Pancreas (tissue), 10 donors: Measurements from ENCODE around the gene PTH2R. TPM values are rescaled to one million over a fixed set of nuclear protein-coding genes. Genes with fewer than 3 reads are reported as not detected.
"Not testable (repeated sequence)": the region's sequence is repeated elsewhere in the genome, so short reads cannot be mapped to it uniquely, and the experiment has no call there.

ENCODE experiments used
- ATAC-seq, 4 donors: fragments of 200-7000 bp; cut with Tn5 transposase; one replicate each; pipeline versions ENCODE4 v1.8.0 to v1.9.1; 2020; ENCODE audit warnings: mild to moderate bottlenecking in 4 of 4, moderate library complexity in 4 of 4
- DNase-seq, 6 donors: peaks; one replicate each; pipeline ENCODE4 v3.0.0-alpha.2; 2020
- FAIRE-seq: peaks from 2 replicates; lab custom pipeline; 2012; peaks lifted over from hg19 to GRCh38; lab: Jason Lieb, UNC
- H3K27ac ChIP-seq, 4 donors: fragments of 200-600 bp; sonication (generic); 1 replicate in 3 of 4; 2 replicates in 1 of 4; pipeline versions ENCODE4 v1.5.0 to v1.8.0; 2020
- H3K27me3 ChIP-seq, 4 donors: fragments of 200-600 bp; one replicate each; pipeline ENCODE4 v1.8.0; 2021
- H3K36me3 ChIP-seq, 3 donors: fragments of 200-600 bp; sonication (generic) in 1 of 3; one replicate each; pipeline versions ENCODE4 v1.5.0 to v1.8.0; 2020 to 2021
- H3K4me1 ChIP-seq, 3 donors: fragments of 200-600 bp; one replicate each; pipeline ENCODE4 v1.8.0; 2021
- H3K4me3 ChIP-seq, 4 donors: fragments of 200-600 bp; sonication (generic) in 2 of 4; one replicate each; pipeline versions ENCODE4 v1.5.0 to v1.8.0; 2020 to 2021
- H3K9me3 ChIP-seq, 4 donors: fragments of 200-600 bp; one replicate each; pipeline ENCODE4 v1.8.0; 2021
- WGBS, 2 donors: extraction: QIAGEN DNeasy Blood & Tissue Kit; methylation state at CpG; one replicate each; pipeline ENCODE4 v1.1.7; 2013; 5-methylcytosine and 5-hydroxymethylcytosine counted together
- intact Hi-C, 3 donors: fragments of 100-400 bp; cut with DNase I; formaldehyde crosslinking; loops; one replicate each; pipeline versions ENCODE4 v1.11.1 to v1.14.2; 2022
- polyA plus RNA-seq, 2 donors: library from polyadenylated mRNA; stranded (reverse); fragments of 200-250 nt; gene quantifications; one replicate each; pipeline ENCODE4 v1.2.3, GENCODE V29; 2013
- total RNA-seq, 6 donors: library from RNA; stranded (reverse); fragmentation: NEBNext Ultra II Directional in 4 of 6; extraction: Animal tissue kit (Norgen Biotek cat#: 25700) in 4 of 6; gene quantifications; one replicate each; pipeline versions ENCODE4 v1.2.1 to v1.2.4, GENCODE V29; 2021 to 2023
- TF ChIP-seq, protein P1 (sequence below), 4 donors: fragments of 200-600 bp; sonication (generic) in 3 of 4; IDR thresholded peaks; one replicate each; pipeline versions ENCODE4 v1.5.0 to v1.8.0; 2021; ENCODE audit warnings: antibody characterized with exemption in 4 of 4
- donor health status: healthy with polysubstance abuse.
- donor health status: DM: no; HTN: no; CAD: no; lungs with moderate emphysema.
- donor health status: DM: no; HTN: no; CAD: no.
- donor health status: control.
- donor health status: control.
- donor health status: Bipolar disorder and iron deficiency.
- donor health status: DM: yes; HTN: yes; CAD: no.
- donor health status: DM: no; HTN: no; CAD: no.
- donor health status: DM: no; HTN: no; CAD: no.
- donor health status: DM: yes; HTN: yes; CAD: no.

The PTH2R gene
- total and polyA plus RNA-seq, 8 donors = 0.19 to 1.5 (median 0.48) TPM

DNA sequence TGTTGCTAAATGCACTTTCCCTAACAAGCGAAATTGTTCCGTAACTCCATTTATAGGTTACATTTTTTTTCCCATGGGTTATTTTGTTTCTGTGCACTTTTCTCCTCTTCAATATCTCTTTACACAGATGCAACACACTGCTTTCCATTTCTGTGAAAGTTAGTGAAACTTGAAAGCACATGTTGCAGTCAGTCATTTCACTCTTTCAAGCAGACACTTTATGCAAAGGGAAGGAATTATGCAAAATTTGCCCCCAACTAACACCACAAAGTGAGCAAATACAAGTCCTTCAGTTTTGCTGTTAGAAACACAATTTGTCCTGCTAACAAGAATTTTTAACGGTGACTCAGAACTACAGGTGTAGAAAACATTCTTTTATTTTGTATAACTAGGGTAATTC lies 124.8 kb downstream of the PTH2R start:
- DNase-seq (no peak), FAIRE-seq (no peak), ATAC-seq (no peak)
- no peaks in the 10 kb centered on the region for H3K4me1 ChIP-seq
- TF ChIP-seq, protein P1, sequence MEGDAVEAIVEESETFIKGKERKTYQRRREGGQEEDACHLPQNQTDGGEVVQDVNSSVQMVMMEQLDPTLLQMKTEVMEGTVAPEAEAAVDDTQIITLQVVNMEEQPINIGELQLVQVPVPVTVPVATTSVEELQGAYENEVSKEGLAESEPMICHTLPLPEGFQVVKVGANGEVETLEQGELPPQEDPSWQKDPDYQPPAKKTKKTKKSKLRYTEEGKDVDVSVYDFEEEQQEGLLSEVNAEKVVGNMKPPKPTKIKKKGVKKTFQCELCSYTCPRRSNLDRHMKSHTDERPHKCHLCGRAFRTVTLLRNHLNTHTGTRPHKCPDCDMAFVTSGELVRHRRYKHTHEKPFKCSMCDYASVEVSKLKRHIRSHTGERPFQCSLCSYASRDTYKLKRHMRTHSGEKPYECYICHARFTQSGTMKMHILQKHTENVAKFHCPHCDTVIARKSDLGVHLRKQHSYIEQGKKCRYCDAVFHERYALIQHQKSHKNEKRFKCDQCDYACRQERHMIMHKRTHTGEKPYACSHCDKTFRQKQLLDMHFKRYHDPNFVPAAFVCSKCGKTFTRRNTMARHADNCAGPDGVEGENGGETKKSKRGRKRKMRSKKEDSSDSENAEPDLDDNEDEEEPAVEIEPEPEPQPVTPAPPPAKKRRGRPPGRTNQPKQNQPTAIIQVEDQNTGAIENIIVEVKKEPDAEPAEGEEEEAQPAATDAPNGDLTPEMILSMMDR (IDR thresholded peaks at IDR 0.05) = no peak
- H3K9me3 ChIP-seq = no peaks in the 10 kb centered on the region
- no peak overlapping the region for H3K4me3 ChIP-seq
- intact Hi-C loops = no loop called here
- 89 to 91% methylated on average over 3 of the region's 3 CpGs for whole genome bisulfite sequencing, 2 donors
- no peaks in the 10 kb centered on the region for H3K36me3 ChIP-seq
- H3K27me3 ChIP-seq = no peaks in the 10 kb centered on the region
- H3K27ac ChIP-seq = no peak overlapping the region

DNA sequence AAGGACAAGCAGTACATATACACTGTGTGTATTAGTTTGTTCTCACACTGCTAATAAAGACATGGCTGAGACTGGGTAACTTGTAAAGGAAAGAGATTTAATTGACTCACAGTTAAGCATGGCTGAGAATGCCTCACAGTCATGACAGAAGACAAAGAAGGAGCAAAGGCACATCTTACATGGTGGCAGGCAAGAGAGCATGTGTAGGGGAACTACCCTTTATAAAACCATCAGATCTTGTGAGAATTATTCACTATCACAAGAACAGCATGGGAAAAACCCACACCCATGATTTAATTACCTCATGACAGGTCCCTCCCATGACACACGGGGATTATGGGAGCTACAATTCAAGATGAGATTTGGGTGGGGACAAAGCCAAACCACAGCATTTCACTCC lies 129.0 kb downstream of the PTH2R start:
- H3K27me3 ChIP-seq, intact Hi-C loops, H3K4me1 ChIP-seq, ATAC-seq, H3K36me3 ChIP-seq, H3K27ac ChIP-seq, H3K4me3 ChIP-seq, FAIRE-seq, DNase-seq, H3K9me3 ChIP-seq: not testable (repeated sequence)
- WGBS, 2 donors = 79 to 83% methylated on average over 1 of the region's 1 CpG

DNA sequence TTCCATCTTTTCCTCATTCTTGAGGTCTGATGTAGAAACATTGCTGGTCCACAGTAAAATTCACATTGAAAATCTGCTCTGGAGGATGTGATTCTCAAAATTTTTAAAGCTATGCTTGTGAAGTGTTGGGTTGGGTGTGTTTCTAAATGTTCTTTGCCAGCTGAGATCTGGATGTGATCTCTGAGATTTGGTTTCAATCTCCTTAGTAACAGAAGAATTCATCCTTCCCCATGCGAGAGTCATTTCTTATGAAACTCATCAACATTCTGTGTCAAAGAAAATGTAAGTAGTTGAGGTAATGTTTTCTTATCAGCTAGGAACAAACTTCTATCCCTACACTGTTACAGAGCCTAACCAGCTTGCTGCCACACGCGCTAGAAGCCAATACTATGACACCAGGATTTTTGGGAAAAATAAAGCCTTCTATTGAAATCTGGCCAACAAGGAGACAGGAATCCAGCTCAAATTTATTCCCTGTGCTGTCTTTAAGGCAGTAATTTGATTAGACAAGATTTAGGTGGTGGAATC lies 134.9 kb downstream of the PTH2R start:
- H3K4me1 ChIP-seq = peaks cover 0 to 4% (median 3%) of the 10 kb centered on the region in 3 donors
- H3K9me3 ChIP-seq = no peaks in the 10 kb centered on the region
- no peak overlapping the region for H3K27ac ChIP-seq
- TF ChIP-seq, protein P1 (IDR thresholded peaks at IDR 0.05) = no peak
- H3K4me3 ChIP-seq = no peak overlapping the region
- H3K27me3 ChIP-seq = peaks cover 0 to 4% (median 0%) of the 10 kb centered on the region in 4 donors
- FAIRE-seq = no peak
- WGBS, 2 donors = 90 to 95% methylated on average over 3 of the region's 3 CpGs
- H3K36me3 ChIP-seq = no peaks in the 10 kb centered on the region
- no peak for ATAC-seq
- DNase-seq = no peak
- intact Hi-C loops = no loop called here

DNA sequence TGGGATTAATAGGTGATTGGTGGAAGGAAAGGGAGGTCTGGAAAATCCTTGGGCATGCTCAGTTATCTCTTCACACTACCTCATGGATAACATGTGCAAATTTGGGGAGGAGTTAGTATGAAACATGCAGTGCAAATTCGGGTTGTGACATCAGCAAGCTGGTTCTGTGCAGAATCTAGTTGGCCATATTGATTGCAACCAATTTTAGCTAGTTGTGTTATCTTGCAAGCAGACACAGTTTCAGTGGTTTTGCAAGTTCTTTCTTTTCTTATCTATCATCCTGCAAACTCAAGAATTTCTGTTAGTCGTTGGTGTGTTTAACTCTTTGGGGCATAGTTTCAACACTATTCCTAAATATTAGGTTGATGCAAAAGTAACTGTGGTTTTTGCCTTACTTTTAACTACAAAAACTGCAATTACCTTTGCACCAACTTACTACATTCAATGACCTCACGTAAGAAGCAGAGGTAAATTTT lies 135.4 kb downstream of the PTH2R start:
- DNase-seq (no peak), FAIRE-seq (no peak), ATAC-seq (no peak)
- Histone ChIP-seq H3K27ac (no peak overlapping the region), H3K36me3 (no peaks in the 10 kb centered on the region), H3K4me1 (peaks cover 0 to 4% (median 3%) of the 10 kb centered on the region in 3 donors), H3K27me3 (peaks cover 0 to 4% (median 0%) of the 10 kb centered on the region in 4 donors), H3K9me3 (no peaks in the 10 kb centered on the region), H3K4me3 (no peak overlapping the region)
- TF ChIP-seq, protein P1 (IDR thresholded peaks at IDR 0.05) = no peak
- intact Hi-C loops = no loop called here
- 34 to 40% methylated on average over 3 of the region's 3 CpGs for WGBS, 2 donors

DNA sequence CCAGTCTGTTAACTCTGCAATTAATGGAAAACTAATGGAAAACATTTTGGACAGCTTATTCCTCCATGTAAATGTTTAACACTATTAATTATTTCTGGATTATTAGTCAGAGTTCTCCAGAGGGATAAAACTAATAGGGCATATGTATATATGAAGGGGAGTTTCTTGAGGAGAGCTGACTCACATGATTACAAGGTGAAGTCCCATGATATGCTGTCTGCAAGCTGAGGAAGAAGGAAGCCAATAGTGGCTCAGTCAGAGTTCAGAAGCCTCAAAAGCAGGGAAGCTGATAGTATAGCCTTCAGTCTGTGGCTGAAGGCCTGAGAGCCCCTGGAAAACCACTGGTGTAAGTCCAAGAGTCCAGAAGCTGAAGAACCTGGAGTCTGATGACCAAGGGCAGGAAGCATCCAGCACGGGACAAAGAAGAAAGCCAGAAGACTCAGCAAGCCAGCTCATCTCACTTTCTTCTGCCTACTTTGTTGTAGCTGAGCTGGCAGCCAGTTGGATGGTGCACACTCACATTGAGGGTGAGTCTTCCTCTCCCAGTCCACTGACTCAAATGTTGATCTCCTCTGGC lies 136.0 kb downstream of the PTH2R start:
- WGBS, 2 donors = 80% methylated on average over 1 of the region's 1 CpG
- Histone ChIP-seq H3K27ac (no peak overlapping the region), H3K36me3 (no peaks in the 10 kb centered on the region), H3K4me3 (no peak overlapping the region), H3K9me3 (no peaks in the 10 kb centered on the region), H3K27me3 (peaks cover 0 to 4% (median 0%) of the 10 kb centered on the region in 4 donors), H3K4me1 (peaks cover 0 to 4% (median 3%) of the 10 kb centered on the region in 3 donors)
- FAIRE-seq = no peak
- ATAC-seq = peak in 1 of 4 donors; percentile 24
- no peak for DNase-seq
- intact Hi-C loops = no loop called here
- TF ChIP-seq, protein P1 (IDR thresholded peaks at IDR 0.05) = no peak

Other genes starting within 250 kb of the PTH2R start
- not detected for gene CRYGA, start 243.2 kb upstream of the PTH2R start, total RNA-seq
- gene CRYGA, start 243.2 kb upstream of the PTH2R start, polyA plus RNA-seq = not detected
- not detected for gene C2orf80, start 216.8 kb upstream of the PTH2R start, total RNA-seq
- gene C2orf80, start 216.8 kb upstream of the PTH2R start, polyA plus RNA-seq = not detected
- 10 to 100 TPM; 16.7 to 57.8 (median 43.1) TPM for gene IDH1, start 151.7 kb upstream of the PTH2R start, total RNA-seq
- gene IDH1, start 151.7 kb upstream of the PTH2R start, polyA plus RNA-seq = 10 to 100 TPM; 14.2 to 24.5 TPM
- 10 to 100 TPM; 11.5 to 16.1 (median 14.2) TPM for gene PIKFYVE, start 140.5 kb upstream of the PTH2R start, total RNA-seq
- gene PIKFYVE, start 140.5 kb upstream of the PTH2R start, polyA plus RNA-seq = 1 to 10 TPM; 6.0 to 7.3 TPM